Astrocyte of the cerebellum (primary cell): ENCODE results near the gene EPS8L1.
"Not testable (repeated sequence)": the region's sequence is repeated elsewhere in the genome, so short reads cannot be mapped to it uniquely, and the experiment has no call there.

Experiments
- DNase-seq: peaks from one replicate; pipeline ENCODE4 v3.0.0-alpha.2; 2011; ENCODE audit warnings: low read depth
- H3K4me3 ChIP-seq: 2 replicates; pipeline ENCODE4 v1.5.1; 2011; ENCODE audit warnings: mild to moderate bottlenecking, low read depth, low read length, moderate library complexity
- CTCF ChIP-seq: IDR thresholded peaks from 2 replicates; pipeline ENCODE4 v1.5.1; 2012; ENCODE audit warnings: low read length, low read depth, moderate library complexity, mild to moderate bottlenecking; ENCODE audit errors: missing control alignments
- in situ Hi-C: cut with HindIII; loops from 2 replicates; pipeline ENCODE4 v1.10.0; 2017; ENCODE audit warnings: low sequenced_read_pairs

The EPS8L1 gene

DNA sequence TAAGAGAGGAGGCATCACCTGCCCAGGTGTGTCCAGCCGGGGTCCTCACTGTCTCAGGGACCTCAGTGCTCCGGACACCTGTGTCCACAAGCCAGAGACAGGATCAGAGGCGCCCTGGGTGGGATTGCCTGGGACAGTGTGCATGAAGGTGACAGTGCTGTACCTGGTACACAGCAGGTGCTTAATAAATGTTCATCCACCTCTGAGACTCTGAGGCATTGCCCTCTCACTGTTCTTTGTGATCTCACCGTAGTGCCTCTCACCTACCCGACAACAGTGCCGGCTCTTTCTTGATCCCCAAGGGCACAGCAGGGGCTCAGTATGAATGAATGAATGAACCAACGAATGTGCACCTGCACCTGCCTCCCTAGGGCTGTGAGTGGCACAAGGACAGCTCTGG lies 21.9 kb upstream of the EPS8L1 start:
- no peak for TF ChIP-seq CTCF
- in situ Hi-C loops: no loop called here
- no peak for DNase-seq
- no peak overlapping the region for H3K4me3 ChIP-seq

DNA sequence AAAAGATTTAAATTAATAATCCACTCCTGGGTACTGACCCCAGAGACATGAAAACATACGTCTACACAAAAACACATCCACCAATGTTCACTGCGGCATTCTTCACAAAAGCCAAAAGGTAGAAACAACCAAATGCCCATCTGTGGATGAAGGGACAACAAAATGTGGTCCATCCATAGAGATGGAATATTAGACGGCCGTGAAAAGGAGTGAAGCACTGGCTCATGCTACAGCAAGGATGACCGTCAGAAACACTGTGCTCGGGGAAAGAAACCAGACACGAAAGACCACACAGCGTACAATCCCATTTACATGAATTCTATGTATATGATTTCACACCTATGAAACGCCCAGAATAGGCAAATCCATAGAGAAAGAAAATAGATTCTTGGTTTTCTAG lies 18.8 kb upstream of the EPS8L1 start:
- no peak for TF ChIP-seq CTCF
- no peak overlapping the region for H3K4me3 ChIP-seq
- DNase-seq: no peak
- in situ Hi-C loops: no loop called here

DNA sequence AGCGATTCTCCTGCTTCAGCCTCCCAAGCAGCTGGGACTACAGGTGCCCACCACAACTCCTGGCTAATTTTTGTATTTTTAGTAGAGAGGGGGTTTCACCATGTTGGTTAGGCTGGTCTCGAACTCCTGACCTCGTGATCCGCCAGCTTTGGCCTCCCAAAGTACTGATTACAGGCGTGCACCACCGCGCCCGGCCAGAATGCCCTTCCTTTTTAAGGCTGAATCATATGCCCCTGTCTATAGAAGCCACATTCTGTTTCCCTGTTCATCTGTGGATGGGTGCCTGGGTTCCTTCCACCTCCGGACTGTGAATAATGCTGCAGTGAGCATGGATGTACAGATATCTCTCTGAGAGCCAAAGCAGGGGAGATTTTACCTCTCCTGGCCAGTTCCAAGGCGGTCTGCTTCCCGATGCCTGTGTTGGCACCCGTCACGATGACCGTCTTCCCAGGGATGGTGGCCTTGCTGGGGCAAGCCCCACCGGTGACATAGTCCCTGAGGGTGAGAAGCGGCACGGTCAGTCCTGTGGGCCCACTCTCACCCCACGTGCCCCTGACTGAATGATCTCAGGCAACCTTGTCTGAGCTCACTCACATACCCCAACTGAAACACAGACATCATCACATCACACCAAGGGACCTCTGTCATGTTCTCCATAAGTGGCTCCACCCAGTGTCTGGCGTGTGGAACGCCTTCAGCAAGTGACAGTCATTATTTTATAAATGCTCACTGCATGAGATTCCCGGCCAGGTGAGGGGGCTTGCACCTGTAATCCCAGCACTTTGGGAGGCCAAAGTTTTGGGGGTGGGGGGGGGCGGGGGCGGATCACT lies 16.7 kb upstream of the EPS8L1 start:
- no peak for DNase-seq
- TF ChIP-seq CTCF: no peak
- H3K4me3 ChIP-seq: no peak overlapping the region
- in situ Hi-C loops: no loop called here

DNA sequence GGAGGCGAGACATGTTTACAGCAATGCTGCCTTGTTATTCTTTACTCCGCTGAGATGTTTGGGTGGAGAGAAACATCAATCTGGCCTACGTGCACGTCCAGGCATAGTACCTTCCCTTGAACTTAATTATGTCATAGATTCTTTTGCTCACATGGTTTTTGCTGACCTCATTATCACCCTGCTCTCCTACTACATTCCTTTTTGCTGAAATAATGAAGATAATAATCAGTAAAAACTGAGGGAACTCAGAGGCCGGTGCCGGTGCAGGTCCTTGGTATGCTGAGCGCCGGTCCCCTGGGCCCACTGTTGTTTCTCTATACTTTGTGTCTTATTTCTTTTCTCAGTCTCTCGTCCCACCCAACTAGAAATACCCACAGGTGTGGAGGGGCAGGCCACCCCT lies 15.4 kb upstream of the EPS8L1 start:
- H3K4me3 ChIP-seq, DNase-seq, in situ Hi-C loops: not testable (repeated sequence)

GRCh38 chr19:55062735-55063491 lies 12.8 kb upstream of the EPS8L1 start, which contains the start of gene RDH13:
Gene RDH13 (minus strand): TSS chr19:55063148. CDS start chr19:55063032, 116 bp downstream.
- TF ChIP-seq CTCF: no peak
- in situ Hi-C loops: no loop called here
- DNase-seq: peak; percentile 86
- H3K4me3 ChIP-seq: peak within 1 kb of the TSS; percentile 74

- DNase-seq: no peak
- no peak for TF ChIP-seq CTCF
- in situ Hi-C loops: no loop called here
- peak overlapping the region; percentile 74 for H3K4me3 ChIP-seq
Measured at GRCh38 chr19:55063492-55063843, 12.2 kb upstream of the EPS8L1 start.

DNA sequence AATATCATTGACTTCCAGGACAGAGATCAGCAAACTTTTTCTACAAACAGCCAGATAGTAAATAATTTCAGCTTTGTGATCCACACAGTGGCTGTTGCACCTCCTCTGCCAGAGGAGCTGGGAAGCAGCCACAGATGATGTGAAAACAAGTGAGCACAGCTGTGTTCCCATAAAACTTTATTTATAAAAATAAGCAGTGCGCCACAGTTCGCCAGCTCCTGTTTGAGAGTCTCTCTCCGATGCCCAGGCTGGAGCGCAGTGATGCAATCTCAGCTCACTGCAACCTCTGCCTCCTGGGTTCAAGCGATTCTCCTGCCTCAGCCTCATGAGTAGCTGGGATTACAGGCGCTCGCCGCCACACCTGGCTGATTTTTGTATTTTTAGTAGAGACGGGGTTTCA lies 10.2 kb upstream of the EPS8L1 start:
- DNase-seq, in situ Hi-C loops, H3K4me3 ChIP-seq: not testable (repeated sequence)
